B cell (primary cell): ENCODE data around the gene CACNA2D4. TPM values are rescaled to one million over a fixed set of nuclear protein-coding genes. Genes with fewer than 3 reads are reported as not detected.

Source experiments
- ATAC-seq: fragments of 200-7000 bp; cut with Tn5 transposase; one replicate; pipeline ENCODE4 v1.10.0; 2021; ENCODE audit warnings: low read depth, mild to moderate bottlenecking, moderate number of reproducible peaks, moderate library complexity
- CTCF ChIA-PET: fragments of 350-600 bp; sonication (Branson Sonifier 250); formaldehyde crosslinking; loops from one replicate; lab custom pipeline; 2021; ENCODE audit warnings: antibody characterized with exemption, inconsistent platforms; lab: Charles Lee
- POLR2A ChIA-PET: fragments of 350-600 bp; sonication (Branson Sonifier 250); formaldehyde crosslinking; loops from one replicate; lab custom pipeline; 2021; ENCODE audit warnings: antibody characterized with exemption; lab: Charles Lee
- DNase-seq: peaks from one replicate; pipeline ENCODE4 v3.0.0; 2013
- H2AFZ ChIP-seq: 2 replicates; pipeline ENCODE4 v1.6.1; 2012; ENCODE audit warnings: mild to moderate bottlenecking, low read depth, low read length; ENCODE audit not compliant: insufficient read depth, poor library complexity, severe bottlenecking
- H3K27ac ChIP-seq, 2 donors: 1 replicate in 1 of 2; 2 replicates in 1 of 2; pipeline ENCODE4 v1.5.1; 2012 to 2013; ENCODE audit warnings: low read length in 2 of 2, mild to moderate bottlenecking in 2 of 2, moderate library complexity in 1 of 2
- H3K27me3 ChIP-seq, 4 experiments: fragments of 200-600 bp in 1 of 4; sonication (generic) in 1 of 4; replicated peaks in 1 of 4; 1 replicate in 2 of 4; 2 replicates in 2 of 4; pipeline versions ENCODE4 v1.6.1 to v1.7.0; 2013 to 2016; ENCODE audit warnings: low read length in 3 of 4, mild to moderate bottlenecking in 2 of 4, mixed read lengths in 1 of 4, moderate library complexity in 1 of 4; ENCODE audit not compliant: insufficient read depth in 4 of 4, control insufficient read depth in 3 of 4; ENCODE audit errors: control extremely low read depth in 1 of 4
- H3K36me3 ChIP-seq, 2 experiments: replicated peaks in 1 of 2; 1 replicate in 1 of 2; 2 replicates in 1 of 2; pipeline versions ENCODE4 v1.6.1 to v1.7.1; 2013; ENCODE audit warnings: low read length in 1 of 2; ENCODE audit not compliant: insufficient read depth in 2 of 2, control insufficient read depth in 1 of 2; ENCODE audit errors: control extremely low read depth in 1 of 2, extremely low read depth in 1 of 2
- H3K4me1 ChIP-seq, 2 donors: fragments of 200-600 bp in 1 of 2; sonication (generic) in 1 of 2; 1 replicate in 1 of 2; 2 replicates in 1 of 2; pipeline versions ENCODE4 v1.5.1 to v1.6.1; 2013 to 2017; ENCODE audit warnings: low read length in 2 of 2; ENCODE audit not compliant: control insufficient read depth in 2 of 2, insufficient read depth in 2 of 2
- H3K4me2 ChIP-seq: replicated peaks from 2 replicates; pipeline ENCODE3; 2012; ENCODE audit warnings: mild to moderate bottlenecking, low read depth, low read length; ENCODE audit not compliant: poor library complexity, severe bottlenecking
- H3K4me3 ChIP-seq, 5 experiments: fragments of 200-600 bp in 1 of 5; sonication (generic) in 1 of 5; 1 replicate in 3 of 5; 2 replicates in 2 of 5; pipeline versions ENCODE4 v1.5.1 to v1.7.0; 2011 to 2016; ENCODE audit warnings: low read length in 4 of 5, mild to moderate bottlenecking in 4 of 5, low read depth in 2 of 5, control low read depth in 1 of 5, moderate library complexity in 1 of 5; ENCODE audit not compliant: insufficient read depth in 1 of 5; ENCODE audit errors: control extremely low read depth in 1 of 5, extremely low read depth in 1 of 5
- H3K79me2 ChIP-seq: fragments of 200-600 bp; sonication (generic); one replicate; pipeline ENCODE4 v1.6.0; 2016; ENCODE audit warnings: low read length; ENCODE audit not compliant: control insufficient read depth, insufficient read depth
- H3K9ac ChIP-seq: fragments of 200-600 bp; sonication (generic); 2 replicates; pipeline ENCODE4 v1.6.1; 2017; ENCODE audit warnings: mild to moderate bottlenecking, low read length, moderate library complexity
- H3K9me3 ChIP-seq, 3 donors: one replicate each; pipeline versions ENCODE4 v1.6.1 to v1.7.1; 2013; ENCODE audit warnings: low read length in 2 of 3; ENCODE audit not compliant: control insufficient read depth in 2 of 3, insufficient read depth in 1 of 3; ENCODE audit errors: control extremely low read depth in 1 of 3
- H4K20me1 ChIP-seq: 2 replicates; pipeline ENCODE4 v1.6.0; 2012; ENCODE audit warnings: mild to moderate bottlenecking, low read length; ENCODE audit not compliant: insufficient read depth, control insufficient read depth, poor library complexity, severe bottlenecking
- H3K27ac Mint-ChIP-seq: one replicate; pipeline ENCODE4 v1.8.0; 2021; ENCODE audit warnings: mixed read lengths
- H3K27me3 Mint-ChIP-seq: one replicate; pipeline ENCODE4 v1.8.0; 2021; ENCODE audit warnings: mixed read lengths
- H3K4me1 Mint-ChIP-seq: one replicate; pipeline ENCODE4 v1.8.0; 2021; ENCODE audit warnings: mixed read lengths
- H3K4me3 Mint-ChIP-seq: one replicate; pipeline ENCODE4 v1.8.0; 2021; ENCODE audit warnings: mixed read lengths
- H3K9me3 Mint-ChIP-seq: one replicate; pipeline ENCODE4 v1.8.0; 2022; ENCODE audit warnings: mixed read lengths; ENCODE audit not compliant: insufficient read depth
- EZH2 ChIP-seq: IDR thresholded peaks from 2 replicates; pipeline ENCODE4 v1.6.1; 2012; ENCODE audit warnings: borderline replicate concordance, low read depth, mild to moderate bottlenecking, moderate library complexity, low read length; ENCODE audit not compliant: insufficient read depth, poor library complexity, severe bottlenecking
- WGBS: methylation state at CpG from one replicate; pipeline ENCODE4 v1.1.5; 2013; ENCODE audit warnings: missing lambda C conversion rate; ENCODE audit not compliant: insufficient coverage; 5-methylcytosine and 5-hydroxymethylcytosine counted together
- intact Hi-C: fragments of 100-400 bp; cut with micrococcal nuclease; formaldehyde crosslinking; loops from one replicate; pipeline ENCODE4 v1.10.0; 2022
- polyA plus RNA-seq: library from polyadenylated mRNA; depleted of rRNA; stranded (reverse); fragments of >200 nt; gene quantifications from 2 replicates; pipeline ENCODE4 v1.2.3, GENCODE V29; 2012
- total RNA-seq, 2 donors: library from RNA; stranded (reverse); fragments of 120-200 nt in 1 of 2; gene quantifications; 1 replicate in 1 of 2; 2 replicates in 1 of 2; pipeline versions ENCODE4 v1.2.3 to v1.2.4, GENCODE V29; 2013 to 2022
- TF ChIP-seq, protein P1 (sequence below): fragments of 200-600 bp; IDR thresholded peaks from one replicate; pipeline ENCODE4 v1.8.0; 2022; ENCODE audit warnings: antibody characterized with exemption, mild to moderate bottlenecking

Gene CACNA2D4
- total and polyA plus RNA-seq, 2 donors (not counting 1 experiment from before 2014, with no cell fraction given): 6.0 to 7.4 TPM

GRCh38 chr12:1913377-1914113, 4.9 kb downstream of the CACNA2D4 start:
- no peak overlapping the region for H3K27ac ChIP-seq
- Mint-ChIP-seq H3K9me3 (no peaks in the 10 kb centered on the region), H3K4me3 (no peak overlapping the region), H3K27ac (no peak overlapping the region), H3K4me1 (peaks cover 19% of the 10 kb centered on the region), H3K27me3 (peaks cover 29% of the 10 kb centered on the region)
- no peak overlapping the region for H3K4me3 ChIP-seq
- H3K4me1 ChIP-seq: peaks cover 15 to 18% of the 10 kb centered on the region in 2 donors
- H3K9me3 ChIP-seq: peaks cover 0 to 8% (median 0%) of the 10 kb centered on the region in 3 donors
- DNase-seq (no peak), ATAC-seq (no peak)
- intact Hi-C loops: no loop called here
- H3K79me2 ChIP-seq: peaks cover 12% of the 10 kb centered on the region
- no peaks in the 10 kb centered on the region for H4K20me1 ChIP-seq
- H3K27me3 ChIP-seq: peaks cover 0 to 7% (median 2%) of the 10 kb centered on the region in 4 experiments
- TF ChIP-seq EZH2: no peak
- TF ChIP-seq, protein P1, sequence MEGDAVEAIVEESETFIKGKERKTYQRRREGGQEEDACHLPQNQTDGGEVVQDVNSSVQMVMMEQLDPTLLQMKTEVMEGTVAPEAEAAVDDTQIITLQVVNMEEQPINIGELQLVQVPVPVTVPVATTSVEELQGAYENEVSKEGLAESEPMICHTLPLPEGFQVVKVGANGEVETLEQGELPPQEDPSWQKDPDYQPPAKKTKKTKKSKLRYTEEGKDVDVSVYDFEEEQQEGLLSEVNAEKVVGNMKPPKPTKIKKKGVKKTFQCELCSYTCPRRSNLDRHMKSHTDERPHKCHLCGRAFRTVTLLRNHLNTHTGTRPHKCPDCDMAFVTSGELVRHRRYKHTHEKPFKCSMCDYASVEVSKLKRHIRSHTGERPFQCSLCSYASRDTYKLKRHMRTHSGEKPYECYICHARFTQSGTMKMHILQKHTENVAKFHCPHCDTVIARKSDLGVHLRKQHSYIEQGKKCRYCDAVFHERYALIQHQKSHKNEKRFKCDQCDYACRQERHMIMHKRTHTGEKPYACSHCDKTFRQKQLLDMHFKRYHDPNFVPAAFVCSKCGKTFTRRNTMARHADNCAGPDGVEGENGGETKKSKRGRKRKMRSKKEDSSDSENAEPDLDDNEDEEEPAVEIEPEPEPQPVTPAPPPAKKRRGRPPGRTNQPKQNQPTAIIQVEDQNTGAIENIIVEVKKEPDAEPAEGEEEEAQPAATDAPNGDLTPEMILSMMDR: no peak
- 97% methylated on average over 10 of the region's 12 CpGs for WGBS
- H3K36me3 ChIP-seq: no peaks in the 10 kb centered on the region
- H3K9ac ChIP-seq: no peak overlapping the region
- ChIA-PET POLR2A (no interaction called here), CTCF (interaction anchor here (0.8 to 1.4 kb wide), 2 partner anchors 26 to 123 kb away, joined by 3 to 5 read pairs; no protein-coding TSS in a partner anchor)
- no peak overlapping the region for H2AFZ ChIP-seq
- no peak overlapping the region for H3K4me2 ChIP-seq
